ENCODE data around the gene NDUFB10.
"Not testable (repeated sequence)": the region's sequence is repeated elsewhere in the genome, so short reads cannot be mapped to it uniquely, and the experiment has no call there.

NDUFB10 gene

GRCh38 chr16:1947369-1947670 lies 12.0 kb upstream of the NDUFB10 start:
- DNase-seq = no peak

DNA sequence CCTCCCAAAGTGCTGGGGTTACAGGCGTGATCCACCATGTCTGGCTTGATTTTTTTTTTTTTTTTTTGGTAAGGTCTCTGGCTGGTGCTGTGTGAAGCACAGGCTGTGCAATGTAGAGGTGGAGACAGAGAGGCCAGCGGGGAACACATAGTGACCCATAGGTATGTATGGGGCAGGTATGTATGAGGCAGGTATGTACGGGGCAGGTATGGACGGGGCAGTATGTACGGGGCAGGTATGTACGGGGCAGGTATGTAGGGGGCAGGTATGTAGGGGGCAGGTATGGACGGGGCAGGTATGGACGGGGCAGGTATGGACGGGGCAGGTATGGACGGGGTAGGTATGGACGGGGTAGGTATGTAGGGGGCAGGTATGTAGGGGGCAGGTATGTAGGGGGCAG lies 9.8 kb upstream of the NDUFB10 start:
- no peak for DNase-seq

- DNase-seq = no peak
Measured at GRCh38 chr16:1950047-1950446, 9.3 kb upstream of the NDUFB10 start.

DNA sequence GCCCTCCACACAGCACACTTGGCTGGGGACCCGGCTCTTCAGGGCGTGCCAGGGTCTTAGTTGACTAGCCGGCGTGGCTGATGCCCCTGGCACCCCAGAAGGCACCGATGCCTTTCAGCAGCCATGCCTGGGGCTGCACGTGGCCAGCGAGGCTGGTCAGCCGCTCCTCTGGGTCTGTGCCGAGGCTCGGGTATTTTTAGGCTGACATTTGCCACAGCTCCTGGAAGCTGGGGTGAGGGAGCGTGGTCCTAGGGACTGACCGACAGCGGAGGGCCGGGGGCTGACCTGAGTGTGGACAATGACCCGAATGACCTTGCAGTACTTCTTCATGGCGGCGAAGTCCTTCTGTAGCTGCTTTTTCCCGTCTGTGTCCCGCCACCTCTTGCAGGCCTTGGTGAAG lies 8.8 kb upstream of the NDUFB10 start:
- DNase-seq = no peak

- no peak for DNase-seq
Measured at GRCh38 chr16:1953734-1954133, 5.6 kb upstream of the NDUFB10 start.

DNA sequence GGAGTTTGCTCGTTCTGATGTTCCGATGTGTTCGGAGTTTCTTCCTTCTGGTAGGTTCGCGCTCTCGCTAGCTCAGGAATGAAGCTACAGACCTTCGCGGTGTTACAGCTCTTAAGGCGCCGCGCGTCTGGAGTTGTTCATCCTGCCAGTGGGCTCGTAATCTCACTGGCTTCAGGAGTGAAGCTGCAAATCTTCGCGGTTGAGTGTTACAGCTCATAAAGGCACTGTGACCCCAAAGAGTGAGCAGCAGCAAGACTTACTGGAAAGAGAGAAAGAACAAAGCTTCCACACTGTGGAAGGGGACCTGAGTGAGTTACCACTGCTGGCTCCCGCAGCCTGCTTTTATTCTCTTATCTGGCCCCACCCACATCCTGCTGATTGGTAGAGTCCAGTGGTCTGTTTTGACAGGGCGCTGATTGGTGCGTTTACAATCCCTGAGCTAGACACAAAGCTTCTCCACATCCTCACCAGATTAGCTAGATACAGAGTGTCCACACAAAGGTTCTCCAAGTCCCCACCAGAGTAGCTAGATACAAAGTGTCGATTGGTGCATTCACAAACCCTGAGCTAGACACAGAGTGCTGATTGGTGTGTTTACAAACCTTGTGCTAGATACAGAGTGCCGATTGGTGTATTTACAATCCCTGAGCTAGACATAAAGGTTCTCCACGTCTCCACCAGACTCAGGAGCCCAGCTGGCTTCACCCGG lies 1.8 kb upstream of the NDUFB10 start:
- not testable (repeated sequence) for DNase-seq

- not testable (repeated sequence) for DNase-seq
Measured at GRCh38 chr16:1958143-1958491, 1.2 kb upstream of the NDUFB10 start.

GRCh38 chr16:1958715-1959268 lies 546 bp upstream of the NDUFB10 start:
- DNase-seq = no peak

GRCh38 chr16:1960665-1961630 lies 1.6 kb downstream of the NDUFB10 start:
- peak; percentile 44 for DNase-seq

DNA sequence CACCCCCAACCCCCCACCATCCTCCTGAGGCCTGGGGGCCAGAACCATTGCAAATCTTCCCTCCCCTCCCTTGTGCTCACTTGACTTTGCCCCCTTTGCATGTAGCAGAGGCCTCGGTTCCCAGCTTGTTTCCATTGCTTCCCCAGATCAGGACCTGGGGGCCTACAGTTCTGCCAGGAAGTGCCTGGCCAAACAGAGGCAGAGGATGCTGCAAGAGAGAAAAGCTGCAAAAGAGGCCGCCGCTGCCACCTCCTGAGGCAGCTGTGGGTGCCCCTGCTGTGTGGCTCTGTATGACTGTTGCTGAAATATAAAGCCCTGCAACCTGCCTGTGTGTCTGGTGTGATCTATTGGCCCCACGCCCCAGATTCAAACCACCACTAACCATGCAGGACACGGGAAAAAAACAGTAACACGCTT lies 2.3 kb downstream of the NDUFB10 start:
- DNase-seq = no peak

GRCh38 chr16:1962161-1963153 lies 3.1 kb downstream of the NDUFB10 start:
- DNase-seq = not testable (repeated sequence)

- peak; percentile 52 for DNase-seq
Measured at GRCh38 chr16:1963806-1964505, 4.6 kb downstream of the NDUFB10 start.

GRCh38 chr16:1964506-1965395 lies 5.4 kb downstream of the NDUFB10 start, which contains the start of gene RPS2:
Gene RPS2, minus strand, starts transcription at chr16:1964826. Its CDS starts 201 bp downstream, at chr16:1964625.
- DNase-seq = peak; percentile 100

GRCh38 chr16:1965396-1966001 lies 6.2 kb downstream of the NDUFB10 start:
- no peak for DNase-seq

- DNase-seq = no peak
Measured at GRCh38 chr16:1966460-1966859, 7.1 kb downstream of the NDUFB10 start, which contains the start of gene RNF151. Gene RNF151, plus strand, starts transcription at chr16:1966856. Its CDS starts 26 bp downstream, at chr16:1966882.

- DNase-seq = no peak
Measured at GRCh38 chr16:1968146-1968953, 9.0 kb downstream of the NDUFB10 start.

GRCh38 chr16:1971796-1972489 lies 12.6 kb downstream of the NDUFB10 start, which contains the start of gene TBL3:
Gene TBL3, plus strand, starts transcription at chr16:1972053. Its CDS starts 112 bp downstream, at chr16:1972165.
- DNase-seq = peak; percentile 98

GRCh38 chr16:1972490-1972877 lies 13.1 kb downstream of the NDUFB10 start:
- DNase-seq = no peak

Measured in CD4-positive, alpha-beta T cell treated with Interleukin-12 subunit alpha and Interleukin-12 subunit beta, for 1 hour (primary cell).